Psoas muscle (tissue), 8 donors: ENCODE results near the gene KRTAP10-5. TPM values are rescaled to one million over a fixed set of nuclear protein-coding genes. Genes with fewer than 3 reads are reported as not detected.

Experiments
- ATAC-seq, 4 donors: fragments of 200-7000 bp; cut with Tn5 transposase; one replicate each; pipeline ENCODE4 v1.9.1; 2020; ENCODE audit warnings: moderate library complexity in 3 of 4, mild to moderate bottlenecking in 2 of 4
- DNase-seq, 2 donors: peaks; one replicate each; pipeline ENCODE4 v3.0.0-alpha.2; 2020
- H3K27ac ChIP-seq: fragments of 200-600 bp; one replicate; pipeline ENCODE4 v1.8.0; 2022
- H3K27me3 ChIP-seq, 3 donors: fragments of 200-600 bp in 1 of 3; one replicate each; pipeline versions ENCODE4 v1.6.1 to v1.8.0; 2013 to 2022; ENCODE audit warnings: low read length in 2 of 3, mild to moderate bottlenecking in 2 of 3, moderate library complexity in 1 of 3; ENCODE audit not compliant: insufficient read depth in 3 of 3
- H3K36me3 ChIP-seq, 2 donors: fragments of 200-600 bp in 1 of 2; one replicate each; pipeline versions ENCODE4 v1.6.1 to v1.8.0; 2013 to 2022; ENCODE audit warnings: low read depth in 1 of 2, mild to moderate bottlenecking in 1 of 2, moderate library complexity in 1 of 2; ENCODE audit not compliant: insufficient read depth in 1 of 2
- H3K4me1 ChIP-seq: fragments of 200-600 bp; one replicate; pipeline ENCODE4 v1.8.0; 2022
- H3K4me3 ChIP-seq: fragments of 200-600 bp; one replicate; pipeline ENCODE4 v1.8.0; 2022; ENCODE audit warnings: mild to moderate bottlenecking
- H3K9me3 ChIP-seq: fragments of 200-600 bp; one replicate; pipeline ENCODE4 v1.8.0; 2022
- CTCF ChIP-seq: fragments of 200-600 bp; IDR thresholded peaks from one replicate; pipeline ENCODE4 v1.8.0; 2022; ENCODE audit warnings: antibody characterized with exemption
- whole genome bisulfite sequencing, 3 donors: extraction: QIAGEN DNeasy Blood & Tissue Kit; methylation state at CpG; one replicate each; pipeline versions ENCODE4 v1.1.6 to v1.1.7; 2013; 5-methylcytosine and 5-hydroxymethylcytosine counted together
- intact Hi-C, 2 donors: fragments of 100-400 bp; cut with DNase I; formaldehyde crosslinking; loops; one replicate each; pipeline versions ENCODE4 v1.11.0 to v1.14.2; 2022
- polyA plus RNA-seq, 3 donors: library from polyadenylated mRNA; stranded (reverse); fragments of 200-250 nt; gene quantifications; one replicate each; pipeline ENCODE4 v1.2.3, GENCODE V29; 2013
- total RNA-seq, 4 donors: library from RNA; stranded (reverse); fragmentation: NEBNext Ultra II Directional in 2 of 4; extraction: Animal tissue kit (Norgen Biotek cat#: 25700) in 2 of 4; gene quantifications; one replicate each; pipeline versions ENCODE4 v1.2.1 to v1.2.4, GENCODE V29; 2021 to 2023
- donor health status: healthy with polysubstance abuse.
- donor health status: DM: no; HTN: no; CAD: no; lungs with moderate emphysema.
- donor health status: Bipolar disorder and iron deficiency.
- donor health status: healthy.
- donor health status: DM: yes; HTN: yes; CAD: no.
- donor health status: DM: no; HTN: no; CAD: no.
- donor health status: DM: no; HTN: no; CAD: no.
- donor health status: DM: yes; HTN: yes; CAD: no.

Gene KRTAP10-5
- total and polyA plus RNA-seq, 7 donors = not detected

DNA sequence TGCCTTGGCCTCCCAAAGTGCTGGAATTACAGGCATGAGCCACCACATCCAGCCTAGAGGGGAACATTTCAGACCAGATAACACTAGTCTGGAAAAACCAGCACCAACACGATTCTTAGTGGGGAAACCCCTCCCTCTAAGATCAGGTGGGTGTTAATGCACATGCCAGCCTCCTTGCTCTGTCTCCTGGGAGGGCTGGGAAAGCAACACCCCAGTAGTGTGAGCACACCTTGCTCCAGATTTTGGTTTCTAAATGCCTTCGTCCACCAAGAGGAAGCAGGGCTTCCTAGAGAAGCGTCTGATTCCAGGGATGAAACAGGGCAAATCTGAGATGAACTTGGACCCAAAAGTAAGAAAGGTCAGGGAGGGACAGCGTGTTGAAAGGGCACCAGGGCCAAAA, 9.1 kb downstream of the KRTAP10-5 start:
- peaks cover 5% of the 10 kb centered on the region for H3K9me3 ChIP-seq
- no peaks in the 10 kb centered on the region for H3K4me1 ChIP-seq
- H3K27ac ChIP-seq = no peak overlapping the region
- no peak overlapping the region for H3K4me3 ChIP-seq
- H3K27me3 ChIP-seq = peaks cover 0 to 50% (median 16%) of the 10 kb centered on the region in 3 donors
- no peaks in the 10 kb centered on the region for H3K36me3 ChIP-seq
- DNase-seq (no peak), ATAC-seq (no peak)
- WGBS, 3 donors = 68 to 84% (median 79%) methylated on average over 4 of the region's 4 CpGs
- no peak for TF ChIP-seq CTCF
- intact Hi-C loops = no loop called here

- no peak overlapping the region for H3K27ac ChIP-seq
- no peaks in the 10 kb centered on the region for H3K36me3 ChIP-seq
- no peak for TF ChIP-seq CTCF
- H3K9me3 ChIP-seq = peaks cover 5% of the 10 kb centered on the region
- no peaks in the 10 kb centered on the region for H3K4me1 ChIP-seq
- no peak for ATAC-seq
- 85 to 91% (median 86%) methylated on average over 12 of the region's 12 CpGs for WGBS, 3 donors
- H3K27me3 ChIP-seq = peaks cover 0 to 41% (median 16%) of the 10 kb centered on the region in 3 donors
- H3K4me3 ChIP-seq = no peak overlapping the region
- intact Hi-C loops = no loop called here
- no peak for DNase-seq
These were observed 10.4 kb downstream of the KRTAP10-5 start for GRCh38 chr21:44569861-44570517.

GRCh38 chr21:44568667-44569556, 11.5 kb downstream of the KRTAP10-5 start:
- Histone ChIP-seq H3K27me3 (peaks cover 0 to 33% (median 16%) of the 10 kb centered on the region in 3 donors), H3K36me3 (no peaks in the 10 kb centered on the region), H3K27ac (no peak overlapping the region), H3K4me1 (no peaks in the 10 kb centered on the region), H3K9me3 (peaks cover 5% of the 10 kb centered on the region), H3K4me3 (no peak overlapping the region)
- DNase-seq = no peak
- ATAC-seq = no peak
- intact Hi-C loops = no loop called here
- TF ChIP-seq CTCF = no peak
- 36 to 37% (median 37%) methylated on average over 27 of the region's 27 CpGs for WGBS, 3 donors

DNA sequence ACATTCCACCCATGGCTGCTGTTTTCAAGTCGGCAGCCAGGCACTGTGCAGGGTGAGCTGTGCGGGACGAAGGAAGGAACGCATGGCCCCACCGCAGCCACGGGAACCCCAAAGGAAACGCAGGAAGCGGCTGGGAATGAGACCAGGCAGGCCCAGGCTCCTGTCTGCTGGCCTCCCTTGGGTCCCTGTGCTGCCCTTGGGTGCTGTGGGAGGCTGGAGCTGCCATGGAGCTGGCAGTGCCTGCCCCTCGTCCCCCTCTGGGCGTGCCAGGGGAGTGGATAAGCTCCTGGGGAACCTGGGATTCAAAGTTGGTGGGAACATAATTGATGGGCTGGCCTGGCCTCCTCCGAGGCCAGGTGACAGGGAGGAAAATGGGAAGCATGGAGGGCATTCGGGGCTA, 12.1 kb downstream of the KRTAP10-5 start:
- Histone ChIP-seq H3K27ac (no peak overlapping the region), H3K36me3 (no peaks in the 10 kb centered on the region), H3K4me1 (no peaks in the 10 kb centered on the region), H3K4me3 (no peak overlapping the region), H3K27me3 (peaks cover 0 to 33% (median 13%) of the 10 kb centered on the region in 3 donors), H3K9me3 (peaks cover 6% of the 10 kb centered on the region)
- DNase-seq (no peak), ATAC-seq (no peak)
- no peak for TF ChIP-seq CTCF
- intact Hi-C loops = no loop called here
- WGBS, 3 donors = 45 to 62% (median 53%) methylated on average over 12 of the region's 12 CpGs
